Activated gamma-delta T cell treated with Interleukin-2 at 50 U/mL for 16 hours (primary cell): ENCODE results near the gene SSR3.
"Not testable (repeated sequence)": the region's sequence is repeated elsewhere in the genome, so short reads cannot be mapped to it uniquely, and the experiment has no call there.

ENCODE experiments used
- DNase-seq: peaks from one replicate; pipeline ENCODE4 v3.0.0-alpha.2; 2020

SSR3 gene

DNA sequence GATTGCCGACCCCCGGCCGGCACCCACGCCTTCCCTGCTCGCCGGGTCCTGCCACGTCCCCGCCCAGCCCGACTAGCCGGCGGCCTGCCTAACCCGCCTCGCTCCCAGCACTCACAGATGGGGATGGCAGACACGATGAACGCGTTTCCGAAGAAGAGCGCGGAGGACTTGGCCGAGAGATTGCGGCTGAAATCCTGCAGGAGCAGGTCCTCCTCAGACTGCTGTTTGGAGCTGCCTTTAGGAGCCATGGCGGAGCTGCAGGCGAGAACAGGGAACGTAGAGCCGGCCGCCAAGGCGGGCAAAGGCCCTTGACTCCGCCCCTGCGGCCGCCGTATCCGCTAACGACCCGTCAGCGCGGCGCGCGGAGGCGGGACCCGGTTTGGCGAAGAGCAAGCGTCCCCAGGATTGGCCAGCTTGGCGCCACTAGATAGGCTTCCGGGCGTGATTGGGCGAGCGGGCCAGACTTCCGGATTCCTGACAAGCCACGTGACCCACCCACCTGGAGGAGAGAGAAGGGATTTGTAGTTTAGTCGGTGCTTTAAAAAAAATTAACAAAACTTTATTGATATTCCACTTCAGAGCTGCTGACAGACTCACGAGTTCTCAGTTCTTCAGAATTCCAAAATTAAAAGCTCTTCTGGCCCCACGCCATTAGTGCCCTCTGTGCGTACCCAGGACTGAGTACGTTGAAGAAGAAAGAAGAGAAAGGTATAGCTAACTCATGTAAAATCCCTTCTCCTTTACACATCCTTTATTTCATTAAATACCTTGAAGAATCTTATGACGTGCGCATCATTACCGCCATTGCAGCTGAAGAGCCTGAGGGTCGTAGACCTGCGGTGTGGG lies at the start of gene SSR3:
Gene SSR3, minus strand, starts transcription at position 276 of the 846 bp plus-strand sequence. Its CDS starts 28 bp downstream, at position 248.
- peak; percentile 98 for DNase-seq

DNA sequence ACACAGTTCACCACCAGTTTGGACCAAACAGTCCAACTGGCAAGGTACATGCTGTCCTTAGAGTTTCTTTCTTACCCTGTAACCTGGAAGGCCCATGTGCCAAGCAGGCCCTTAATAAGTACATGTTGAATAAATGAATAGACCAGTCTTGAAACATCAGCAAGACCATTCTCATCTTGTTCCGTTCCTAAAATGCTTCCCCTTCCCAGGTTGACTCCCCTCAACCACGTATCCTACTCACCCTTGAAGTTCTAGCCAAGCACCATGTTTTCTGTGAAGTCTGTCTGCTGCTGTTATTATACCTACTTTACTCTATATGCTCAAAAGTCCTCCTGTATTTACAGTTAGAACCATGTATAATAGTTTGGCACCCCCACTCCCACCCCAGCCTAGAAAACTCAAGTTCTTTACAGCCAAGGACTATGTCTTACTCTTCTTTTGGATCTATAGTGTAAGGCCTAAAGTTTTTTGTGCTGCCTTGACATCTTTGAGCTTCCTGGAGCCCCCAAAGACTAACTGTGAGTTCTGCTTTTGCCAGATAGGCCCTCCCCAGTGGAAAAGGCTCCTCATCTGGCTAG lies 49.2 kb upstream of the SSR3 start:
- no peak for DNase-seq

DNA sequence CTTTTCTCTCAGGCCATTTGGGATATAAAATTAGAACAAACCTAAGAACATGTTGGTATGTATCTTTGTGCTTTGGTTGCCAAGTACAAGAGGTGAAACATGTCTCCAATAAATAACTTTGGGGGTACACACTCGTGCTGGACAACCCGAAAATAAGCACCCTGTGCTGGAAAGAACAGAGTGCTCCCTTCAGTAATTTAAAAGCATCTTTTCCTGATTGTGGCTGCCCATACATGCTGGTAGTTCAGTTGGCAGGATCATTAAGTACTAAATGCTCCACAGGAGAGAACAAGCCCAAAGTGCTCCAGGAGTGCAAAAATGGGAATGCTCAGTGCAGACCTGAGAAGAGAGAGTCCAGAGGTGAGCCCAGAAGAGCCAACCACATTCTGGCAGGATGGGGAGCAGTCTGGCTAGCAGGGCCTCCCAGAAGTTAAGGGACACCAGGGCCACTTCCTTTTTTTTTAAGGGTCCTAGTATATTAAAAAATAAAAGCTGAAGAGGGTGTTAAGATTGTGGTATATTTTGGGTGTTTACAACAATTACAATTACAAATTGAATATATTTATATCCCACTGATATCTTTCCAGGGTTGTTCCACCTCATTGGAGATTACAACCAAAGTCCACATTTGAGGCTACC lies 48.6 kb upstream of the SSR3 start:
- no peak for DNase-seq

DNA sequence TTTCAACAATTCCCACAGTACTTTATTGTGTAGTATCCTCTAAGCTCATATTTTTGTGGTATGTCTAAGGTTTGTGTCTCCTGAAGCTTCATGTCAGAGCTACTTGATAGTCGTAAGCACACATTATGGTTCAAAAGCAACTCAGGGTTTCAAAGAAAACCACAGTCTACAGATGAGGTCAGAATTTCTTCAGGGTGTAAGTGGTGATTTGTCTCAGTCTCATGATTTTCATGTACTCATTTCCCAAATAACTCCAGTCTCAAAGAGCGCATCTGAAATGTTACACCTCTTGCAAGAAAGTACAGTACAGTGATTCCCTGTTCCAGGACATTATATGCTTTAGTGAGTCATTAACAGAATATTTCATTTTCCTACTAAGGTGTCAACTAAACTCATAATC lies 47.5 kb upstream of the SSR3 start:
- no peak for DNase-seq

DNA sequence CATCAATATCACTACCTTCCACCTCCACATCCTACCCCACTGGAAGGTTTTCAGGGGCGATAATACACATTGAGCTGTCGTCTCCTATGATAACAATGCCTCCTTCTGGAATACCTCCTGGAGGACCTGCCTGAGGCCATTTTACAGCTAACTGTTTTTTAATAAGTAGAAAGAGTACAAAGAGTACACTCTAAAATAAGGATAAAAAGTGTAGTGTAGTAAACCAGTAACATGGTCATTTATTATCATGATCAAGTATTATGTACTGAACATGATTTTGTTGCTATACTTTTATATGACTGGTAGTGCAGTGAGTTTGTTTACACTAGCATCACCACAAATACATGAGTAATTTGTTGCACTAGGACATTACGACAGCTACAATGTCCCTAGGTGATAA lies 46.6 kb upstream of the SSR3 start:
- DNase-seq = no peak

DNA sequence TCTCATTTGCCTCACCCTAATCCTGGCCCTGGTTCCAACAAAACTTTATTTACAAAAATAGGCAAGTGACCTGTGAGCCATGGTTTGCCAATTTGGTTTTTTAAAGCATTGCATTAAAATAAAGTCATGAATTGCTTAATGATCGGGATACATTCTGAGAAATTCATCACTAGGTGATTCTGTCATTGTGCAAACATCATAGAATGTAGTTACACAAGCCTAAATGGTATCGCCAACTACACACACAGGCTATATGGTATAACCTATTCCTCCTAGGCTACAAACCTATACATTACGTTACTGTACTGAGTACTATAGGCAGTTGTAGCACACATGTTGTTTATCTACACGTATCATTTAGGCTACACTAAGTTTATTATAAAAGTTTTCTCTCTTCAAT lies 45.9 kb upstream of the SSR3 start:
- DNase-seq = no peak

DNA sequence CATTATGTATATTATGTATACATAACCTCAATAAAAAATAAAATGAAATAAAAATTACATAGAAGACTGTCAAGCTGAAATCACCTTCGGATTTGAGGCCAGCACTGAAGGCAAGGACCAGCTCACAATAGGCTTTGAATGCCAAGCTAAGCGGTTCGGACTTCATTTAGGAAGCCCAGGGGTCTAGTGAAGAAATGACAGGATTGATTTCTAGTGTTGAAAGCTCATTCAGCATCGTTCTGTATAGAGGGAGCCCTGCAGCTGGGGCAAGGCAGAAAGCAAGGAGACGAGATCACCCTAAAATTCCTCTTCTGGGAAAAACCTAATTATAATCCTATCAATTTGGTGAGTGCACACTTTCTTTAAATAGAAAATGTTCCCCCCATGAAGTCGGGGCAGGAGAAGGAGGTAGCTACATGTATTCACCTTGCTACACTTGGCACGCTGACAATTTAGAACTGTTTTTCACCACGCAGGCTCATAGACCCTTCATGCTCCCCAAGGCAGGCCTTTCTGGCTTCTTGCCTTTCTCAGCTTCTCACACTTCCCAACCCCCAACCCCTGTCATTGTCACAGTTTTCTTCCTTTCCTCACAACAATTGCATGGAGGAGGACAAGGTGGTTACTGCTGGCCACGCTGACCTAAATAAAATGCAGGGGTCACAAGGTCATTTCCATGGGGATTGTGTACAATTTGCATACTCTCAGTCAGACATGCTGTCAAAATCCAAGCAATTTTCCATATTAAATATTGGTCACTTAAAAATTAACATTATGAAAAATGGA lies 44.4 kb upstream of the SSR3 start:
- no peak for DNase-seq

DNA sequence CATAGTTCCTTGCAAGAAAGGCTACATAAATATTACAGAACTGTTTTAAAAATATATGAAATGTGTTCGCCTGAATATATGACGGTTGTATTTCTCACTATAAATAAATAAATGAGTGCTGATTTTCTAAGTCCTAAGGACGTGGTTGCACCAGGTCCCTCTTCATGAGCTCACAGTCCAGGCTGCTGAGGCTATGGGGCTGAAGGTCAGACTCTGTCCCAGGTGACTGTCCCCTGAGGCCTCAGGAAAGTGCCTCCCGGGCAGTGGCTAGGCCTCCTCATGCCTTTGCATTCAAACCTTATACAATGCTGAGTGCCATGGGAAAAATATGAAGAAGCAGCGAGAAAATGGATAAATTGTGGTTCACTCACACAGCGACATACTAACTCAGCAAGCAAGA lies 43.5 kb upstream of the SSR3 start:
- no peak for DNase-seq

DNA sequence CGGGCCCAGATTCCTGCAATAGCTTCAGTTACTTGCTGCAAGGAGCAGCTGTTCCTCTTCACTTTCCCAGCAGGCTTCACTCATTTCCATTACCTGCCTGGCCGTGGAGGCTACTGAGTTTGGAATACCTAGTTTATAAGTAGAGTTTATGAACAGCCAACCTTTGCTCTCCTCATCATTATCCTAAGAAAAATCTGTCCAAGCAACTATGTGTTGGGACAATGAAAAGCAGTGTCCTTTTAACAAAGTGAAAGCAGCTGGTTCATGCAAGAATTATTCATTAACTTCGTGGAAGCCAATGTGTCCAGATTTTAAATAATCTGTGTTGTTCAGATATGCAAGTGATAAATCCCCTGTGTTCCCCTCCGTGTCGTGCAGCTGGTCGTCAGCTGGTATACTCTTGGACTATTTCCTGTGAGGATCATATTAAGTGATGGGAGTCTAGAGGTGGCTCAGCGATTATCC lies 39.3 kb upstream of the SSR3 start:
- no peak for DNase-seq

DNA sequence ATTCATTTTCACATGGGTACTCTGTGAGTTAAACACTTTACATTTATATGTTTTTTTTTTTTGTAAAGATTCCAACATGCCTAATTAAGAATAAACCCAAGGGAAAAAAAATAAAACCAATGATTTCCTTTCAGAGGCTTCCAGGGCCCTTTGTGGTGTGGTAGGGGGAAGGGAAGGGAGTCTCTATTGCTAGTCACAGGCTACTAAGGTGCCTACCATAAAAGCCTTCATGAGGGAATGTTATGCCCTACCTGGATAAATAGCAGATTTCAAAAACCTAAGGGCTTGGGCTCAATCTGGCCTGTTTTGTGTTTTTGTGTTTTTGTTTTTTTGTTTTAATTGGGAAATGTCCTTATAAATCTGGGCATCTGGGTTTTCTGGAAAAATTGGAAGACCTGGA lies 38.9 kb upstream of the SSR3 start:
- no peak for DNase-seq

DNA sequence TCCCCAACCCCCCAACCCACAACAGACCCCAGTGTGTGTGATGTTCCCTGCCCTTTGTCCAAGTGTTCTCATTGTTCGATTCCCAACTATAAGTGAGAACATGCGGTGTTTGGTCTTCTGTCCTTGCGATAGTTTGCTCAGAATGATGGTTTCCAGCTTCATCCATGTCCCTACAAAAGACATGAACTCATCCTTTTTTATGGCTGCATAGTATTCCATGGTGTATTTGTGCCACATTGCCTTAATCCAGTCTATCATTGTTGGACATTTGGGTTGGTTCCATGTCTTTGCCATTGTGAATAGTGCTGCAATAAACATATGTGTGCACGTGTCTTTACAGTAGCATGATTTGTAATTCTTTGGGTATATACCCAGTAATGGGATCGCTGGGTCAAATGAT lies 34.9 kb upstream of the SSR3 start:
- not testable (repeated sequence) for DNase-seq

DNA sequence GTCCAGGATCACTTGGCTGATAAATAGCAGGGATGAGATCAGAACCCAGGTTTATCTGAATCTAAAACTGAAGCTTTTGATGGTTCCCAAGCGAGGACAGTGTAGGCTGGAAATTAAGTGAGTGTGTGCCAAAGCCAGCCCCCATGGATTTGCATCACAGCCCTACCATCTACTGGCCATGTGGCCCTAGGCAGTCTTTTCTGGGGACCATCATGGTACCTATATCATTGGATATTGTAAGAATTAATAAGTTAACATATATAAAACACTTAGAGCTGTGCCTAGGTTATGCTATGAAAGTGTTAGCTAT lies 32.8 kb upstream of the SSR3 start:
- DNase-seq = no peak

DNA sequence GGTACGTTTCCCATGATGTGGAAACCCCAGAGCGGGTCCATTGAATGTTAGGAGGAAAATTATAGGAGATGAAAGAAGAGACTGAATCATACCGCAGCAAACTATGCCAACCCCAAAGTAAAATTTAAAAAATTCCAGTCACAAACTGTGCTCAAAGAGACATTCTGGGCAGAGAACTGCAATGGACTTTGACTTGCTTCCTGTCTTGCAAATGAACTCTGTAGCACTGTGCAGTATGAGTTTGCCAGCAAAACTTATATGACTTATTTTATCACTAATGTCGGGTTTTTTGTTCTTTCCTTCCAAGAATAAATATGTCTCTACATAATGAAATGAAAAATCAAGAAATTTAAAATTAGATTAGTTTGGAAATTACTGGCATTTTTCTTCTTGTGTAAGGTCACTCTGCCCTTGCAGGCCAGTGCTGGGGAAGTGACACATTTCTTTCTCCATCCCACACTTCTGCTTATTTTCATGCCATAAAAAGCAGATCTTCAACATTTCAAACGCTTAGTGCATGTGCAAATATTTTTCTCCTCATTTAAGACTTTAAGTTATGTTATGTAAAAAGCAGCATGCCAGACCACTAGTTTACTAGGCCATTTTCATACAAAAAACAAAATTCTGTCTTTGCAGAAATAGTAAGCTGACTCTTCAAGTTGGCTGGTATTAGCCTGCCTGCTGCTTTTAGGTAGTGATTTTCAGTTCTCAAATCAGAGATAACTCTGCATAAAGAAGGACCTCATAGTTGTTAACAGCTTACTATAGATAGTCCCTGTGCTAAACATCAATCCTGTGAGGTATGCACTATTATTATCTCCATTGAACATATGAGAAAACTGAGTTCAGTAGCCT lies 32.2 kb upstream of the SSR3 start:
- DNase-seq = no peak

DNA sequence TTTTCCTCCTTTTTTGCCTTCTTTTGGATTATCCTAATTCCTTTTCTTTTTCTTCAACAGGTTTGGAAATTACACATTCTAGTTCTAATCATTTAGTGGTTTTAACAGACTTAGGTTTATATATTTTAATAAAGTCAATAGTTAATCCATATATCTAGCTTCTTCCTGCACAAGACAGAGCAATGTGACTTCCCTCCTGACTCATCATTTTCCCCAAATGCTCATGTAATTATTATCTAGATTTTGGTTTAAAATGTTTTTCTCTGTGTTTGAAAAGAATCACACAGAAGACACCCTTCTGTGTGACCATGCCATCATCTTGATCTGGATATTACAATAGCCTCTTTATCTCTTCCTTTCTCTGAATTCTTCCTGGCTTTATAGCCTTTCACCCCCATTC lies 28.6 kb upstream of the SSR3 start:
- DNase-seq = no peak

DNA sequence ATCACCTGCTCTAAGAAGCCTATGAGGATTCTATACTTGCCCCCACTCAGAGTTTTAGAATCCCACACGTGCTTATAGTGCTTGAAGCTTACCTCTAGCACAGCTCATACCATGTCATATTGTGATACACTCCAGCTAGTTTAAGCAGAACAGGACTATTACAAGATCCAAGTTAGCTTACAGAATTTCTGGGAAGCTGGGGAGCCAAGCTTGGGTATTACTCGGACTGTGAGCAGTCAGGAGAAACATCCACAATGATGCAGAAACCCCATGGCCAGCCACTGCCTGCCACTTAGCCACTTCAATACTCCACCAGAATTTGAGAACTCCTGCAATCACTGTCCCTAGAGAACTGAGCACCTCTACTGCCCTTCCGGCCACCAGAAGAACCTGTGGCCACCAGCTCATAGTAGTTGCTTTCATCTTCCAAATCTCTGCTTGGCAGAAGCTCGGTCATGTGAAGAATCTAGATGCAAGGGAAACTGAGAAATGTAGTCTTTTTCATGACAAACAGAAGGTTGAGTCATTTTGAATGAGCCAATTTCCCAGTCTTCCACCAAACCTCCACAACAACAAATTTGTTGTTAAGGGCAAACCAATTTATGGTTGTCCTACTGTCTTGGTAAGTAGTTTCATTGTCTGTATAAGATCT lies 27.7 kb upstream of the SSR3 start:
- no peak for DNase-seq

DNA sequence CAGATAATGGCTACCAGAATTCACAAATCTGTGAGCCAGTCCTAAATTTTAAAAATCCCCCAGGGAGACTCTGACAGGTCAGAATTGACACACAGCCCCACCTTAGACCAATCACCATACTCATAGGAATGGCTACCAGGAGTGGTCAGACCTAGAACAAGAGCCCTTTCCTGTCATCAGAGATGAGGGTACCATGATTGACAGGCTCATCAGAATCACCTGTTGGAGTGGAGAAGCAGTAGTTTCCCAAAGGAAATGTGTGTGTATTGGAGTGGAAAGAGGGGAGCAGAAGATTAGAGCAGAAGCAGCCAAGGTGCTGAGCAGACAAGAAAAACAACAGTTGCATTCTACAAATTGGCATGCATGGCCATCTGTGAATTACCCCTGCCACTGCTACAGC lies 27.0 kb upstream of the SSR3 start:
- DNase-seq = no peak

DNA sequence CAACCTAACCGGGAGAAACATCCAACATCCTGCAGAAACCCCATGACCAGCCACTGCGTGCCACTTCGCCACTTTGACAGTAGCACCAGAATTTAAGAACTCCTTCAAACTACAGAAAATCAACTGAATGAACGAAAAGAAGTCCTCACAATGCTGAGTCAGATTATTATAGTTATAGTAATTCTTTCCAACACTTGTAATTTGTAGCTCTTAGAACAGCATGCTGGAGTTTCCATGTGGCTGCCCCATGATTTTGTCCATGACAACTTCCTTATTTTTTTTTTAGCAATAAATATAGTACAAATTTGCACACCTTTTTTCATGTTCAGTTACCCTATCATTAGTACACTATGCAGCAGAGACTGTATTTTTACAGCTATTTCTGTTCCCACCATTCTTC lies 26.1 kb upstream of the SSR3 start:
- DNase-seq = no peak

DNA sequence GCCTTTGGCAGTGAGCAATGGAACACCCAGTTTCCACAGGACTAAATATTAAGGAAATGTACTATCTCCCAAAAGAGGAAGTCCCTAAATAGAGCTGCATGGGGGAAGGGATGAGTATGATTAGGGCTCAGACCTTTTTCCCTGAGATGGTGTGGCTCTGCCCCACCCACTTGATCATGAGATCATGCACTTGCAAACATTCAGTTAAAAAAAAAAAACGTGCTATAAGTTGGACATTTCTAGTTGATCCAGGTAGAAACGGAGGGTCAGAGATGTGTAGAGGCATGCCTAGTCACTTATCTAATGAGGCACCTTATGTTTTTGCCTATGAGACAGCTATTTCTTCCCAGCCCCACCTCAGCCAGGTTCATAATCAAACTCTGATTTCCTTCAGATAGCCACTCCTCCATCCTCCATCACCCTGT lies 24.5 kb upstream of the SSR3 start:
- no peak for DNase-seq

DNA sequence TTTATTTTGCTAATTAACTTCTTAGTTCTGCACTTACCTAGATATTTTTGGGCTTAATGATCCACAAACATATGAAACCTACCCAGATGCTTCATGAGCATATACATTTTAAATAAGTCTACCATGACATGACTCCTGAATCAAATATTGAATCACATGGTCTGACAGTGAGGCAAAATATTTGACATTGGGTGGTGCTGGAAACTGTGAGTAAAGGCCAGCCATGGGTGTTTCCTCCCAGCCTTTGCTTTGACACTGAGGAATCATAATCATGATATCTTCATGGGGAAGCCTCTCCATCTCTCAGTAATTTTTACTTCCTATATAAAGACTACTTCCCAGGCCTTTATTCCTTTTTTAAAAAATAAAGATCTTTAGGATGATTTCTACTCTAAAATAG lies 22.8 kb upstream of the SSR3 start:
- DNase-seq = no peak

DNA sequence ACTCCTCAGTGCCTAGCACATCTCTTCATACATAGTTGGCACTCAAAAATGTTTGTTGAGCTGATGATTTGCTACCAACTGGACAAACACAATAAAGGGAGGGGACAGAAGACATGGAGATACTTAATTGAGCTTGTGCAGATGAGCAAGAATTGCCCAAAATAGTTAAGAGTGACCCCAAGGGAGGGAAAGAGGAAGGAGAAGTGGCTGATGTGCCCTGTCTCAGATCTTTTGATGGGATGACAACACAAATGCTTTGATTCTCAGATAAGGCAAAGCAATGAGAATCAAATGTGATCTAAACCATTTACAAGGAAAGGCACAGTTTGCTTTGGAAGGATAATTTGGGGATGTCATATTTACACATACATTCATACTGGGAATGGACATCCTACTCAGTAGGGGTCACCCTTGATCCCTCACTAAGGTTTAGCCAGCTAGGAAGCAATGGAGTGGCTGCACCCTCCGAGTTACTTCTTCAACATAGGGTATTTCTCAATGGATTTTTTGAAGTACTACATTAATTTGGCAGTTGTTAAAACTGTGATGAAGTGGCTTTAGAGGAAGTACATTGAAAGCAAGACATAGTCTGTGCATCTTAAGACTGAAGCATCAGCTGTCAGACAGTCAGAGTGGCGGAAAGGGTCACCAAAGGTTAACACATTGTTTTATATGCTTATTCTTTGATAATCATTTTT lies 21.9 kb upstream of the SSR3 start:
- DNase-seq = no peak

DNA sequence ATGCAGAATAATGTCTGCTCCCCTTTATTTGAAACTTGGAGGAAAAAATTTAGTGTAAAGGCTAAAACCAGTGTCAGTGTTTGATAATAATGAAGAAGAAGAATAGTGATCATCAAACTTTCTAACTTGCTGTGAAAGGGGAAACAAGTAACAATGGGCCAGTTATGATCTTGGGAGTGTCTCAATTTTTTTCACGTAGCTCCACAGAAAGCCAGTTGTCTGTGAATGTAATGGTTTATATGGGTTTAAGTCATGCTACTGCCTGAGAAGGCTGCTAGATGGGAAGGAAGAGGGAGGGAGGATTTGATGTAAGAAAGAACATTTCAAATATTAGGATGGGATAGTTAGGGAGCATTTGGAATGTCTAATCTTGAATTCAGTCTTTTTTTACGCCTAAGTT lies 21.1 kb upstream of the SSR3 start:
- DNase-seq = no peak
